GM12878 (cell line): ENCODE results near the gene DNAH9.

Experiments used
- IKZF1 ChIP-seq: fragments of 450-650 bp; conservative IDR thresholded peaks from 2 replicates; pipeline ENCODE4 v1.6.1; 2017; ENCODE audit warnings: antibody characterized with exemption, mild to moderate bottlenecking
- STAT1 ChIP-seq: fragments of 450-650 bp; conservative IDR thresholded peaks from 2 replicates; pipeline ENCODE4 v1.6.1; 2014; ENCODE audit warnings: antibody characterized with exemption, mild to moderate bottlenecking

DNA sequence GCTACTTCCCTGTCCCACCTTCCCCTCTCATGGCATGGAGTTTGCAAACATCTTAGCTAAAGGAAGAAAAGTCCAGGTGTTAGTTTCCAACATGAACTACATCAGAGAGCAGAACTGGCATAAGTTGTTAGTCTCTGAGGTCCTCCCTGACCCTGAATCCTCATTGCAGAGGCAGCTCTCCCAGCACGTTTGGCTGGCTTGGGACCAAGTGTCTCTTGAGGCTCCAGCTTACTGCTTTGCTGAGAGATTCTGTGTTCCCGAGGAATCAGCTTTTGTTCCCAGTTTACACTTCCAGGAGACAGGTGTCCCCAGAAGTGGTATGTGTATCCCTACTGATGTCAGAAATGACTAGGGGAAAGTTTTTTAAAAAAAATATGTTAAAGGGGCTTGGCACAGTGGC is 14.7 kb downstream of the DNAH9 start:
- TF ChIP-seq STAT1 (no peak), IKZF1 (no peak)
